Esophagus squamous epithelium (tissue), 5 donors: ENCODE measurements around the gene KNOP1. TPM values are rescaled to one million over a fixed set of nuclear protein-coding genes. Genes with fewer than 3 reads are reported as not detected.

Experiments used
- DNase-seq: peaks from one replicate; lab custom pipeline; 2025; lab: John Stamatoyannopoulos, UW
- H3K27ac ChIP-seq, 4 donors: fragments of 200-600 bp; sonication (generic); one replicate each; pipeline ENCODE4 v1.5.1; 2016 to 2019; ENCODE audit warnings: mild to moderate bottlenecking in 1 of 4
- H3K27me3 ChIP-seq, 4 donors: fragments of 200-600 bp; sonication (generic); 1 replicate in 3 of 4; 2 replicates in 1 of 4; pipeline versions ENCODE4 v1.5.1 to v1.6.0; 2017 to 2021; ENCODE audit warnings: antibody characterized with exemption in 1 of 4
- H3K36me3 ChIP-seq, 3 donors: fragments of 200-600 bp; sonication (generic); one replicate each; pipeline ENCODE4 v1.5.1; 2016 to 2019
- H3K4me1 ChIP-seq, 3 donors: fragments of 200-600 bp; sonication (generic); one replicate each; pipeline ENCODE4 v1.5.1; 2017 to 2019
- H3K4me3 ChIP-seq, 4 donors: fragments of 200-600 bp; sonication (generic); 1 replicate in 3 of 4; 2 replicates in 1 of 4; pipeline ENCODE4 v1.5.1; 2016 to 2019; ENCODE audit warnings: mild to moderate bottlenecking in 2 of 4, moderate library complexity in 1 of 4
- H3K9me3 ChIP-seq, 3 donors: fragments of 200-600 bp; sonication (generic); one replicate each; pipeline ENCODE4 v1.5.1; 2016 to 2019
- CTCF ChIP-seq, 6 experiments: fragments of 450-650 bp in 4 of 6; fragments of 200-600 bp in 2 of 6; sonication (generic) in 2 of 6; IDR thresholded peaks; one replicate each; pipeline ENCODE4 v1.5.1; 2016 to 2019; ENCODE audit warnings: antibody characterized with exemption in 6 of 6, mild to moderate bottlenecking in 4 of 6, moderate library complexity in 4 of 6
- POLR2A ChIP-seq, 4 donors: fragments of 450-650 bp; IDR thresholded peaks; one replicate each; pipeline ENCODE4 v1.6.1; 2017; ENCODE audit warnings: antibody characterized with exemption in 4 of 4, mild to moderate bottlenecking in 4 of 4, moderate library complexity in 3 of 4
- WGBS, 2 donors: methylation state at CpG; one replicate each; pipeline ENCODE4 v1.1.5; 2018; 5-methylcytosine and 5-hydroxymethylcytosine counted together
- intact Hi-C: fragments of 100-400 bp; cut with DNase I; formaldehyde crosslinking; loops from one replicate; pipeline ENCODE4 v1.15.0; 2022
- total RNA-seq, 4 donors: library from RNA; depleted of rRNA; stranded (reverse); fragments of >200 nt; gene quantifications; one replicate each; pipeline ENCODE4 v1.1.0, GENCODE V29; 2016
- donor health status: DM: yes; HTN: yes; CAD: no.

KNOP1 gene
- total RNA-seq, 4 donors from 2014 or later = 9.0 to 14.3 (median 11.7) TPM

DNA sequence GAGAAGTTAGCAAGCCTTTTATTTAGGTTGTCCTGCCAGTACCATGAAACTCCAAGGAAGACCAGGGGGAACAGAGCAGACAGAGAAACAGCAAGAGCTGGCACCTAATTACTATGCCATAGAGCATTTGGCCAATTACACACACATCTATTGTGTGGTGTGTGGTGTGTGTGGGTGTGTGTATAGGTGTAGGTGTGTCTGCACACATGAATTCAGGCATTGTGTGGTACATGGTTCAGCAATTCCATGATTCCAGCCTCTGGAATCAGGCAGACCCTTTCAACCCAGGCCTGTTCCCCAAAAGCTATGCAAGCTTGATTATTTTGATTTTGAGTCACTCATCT, 25.8 kb upstream of the KNOP1 start:
- no peaks in the 10 kb centered on the region for H3K9me3 ChIP-seq
- TF ChIP-seq CTCF (IDR thresholded peaks at IDR 0.05) (no peak), POLR2A (IDR thresholded peaks at IDR 0.05) (no peak)
- H3K27me3 ChIP-seq = no peaks in the 10 kb centered on the region
- H3K4me1 ChIP-seq = peaks cover 0 to 7% (median 0%) of the 10 kb centered on the region in 3 donors
- H3K36me3 ChIP-seq = no peaks in the 10 kb centered on the region
- DNase-seq = no peak
- H3K4me3 ChIP-seq = no peak overlapping the region
- H3K27ac ChIP-seq = no peak overlapping the region
- intact Hi-C loops = no loop called here

DNA sequence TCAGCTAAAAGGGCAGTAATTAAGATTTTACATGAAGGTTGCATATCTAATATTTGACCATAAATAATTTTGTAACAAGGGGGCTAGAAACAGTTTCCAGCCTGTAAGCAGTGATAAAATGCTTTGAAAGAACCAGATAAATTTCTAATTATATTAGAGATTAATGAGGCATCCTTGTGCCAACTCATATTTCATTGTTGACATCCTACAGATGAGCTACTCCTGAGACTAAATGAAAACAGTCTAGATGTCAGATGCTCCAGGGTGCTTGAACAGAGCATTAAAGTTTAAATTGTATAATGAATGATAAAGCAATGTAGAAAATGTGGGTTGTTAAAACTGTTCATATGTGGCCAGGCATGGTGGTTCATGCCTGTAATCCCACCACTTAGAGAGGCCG, 23.3 kb upstream of the KNOP1 start:
- intact Hi-C loops = no loop called here
- H3K9me3 ChIP-seq = no peaks in the 10 kb centered on the region
- TF ChIP-seq CTCF (IDR thresholded peaks at IDR 0.05) (no peak), POLR2A (IDR thresholded peaks at IDR 0.05) (no peak)
- no peak overlapping the region for H3K4me3 ChIP-seq
- H3K27me3 ChIP-seq = no peaks in the 10 kb centered on the region
- DNase-seq = no peak
- peaks cover 0 to 11% (median 0%) of the 10 kb centered on the region in 3 donors for H3K36me3 ChIP-seq
- H3K4me1 ChIP-seq = no peaks in the 10 kb centered on the region
- 88 to 94% methylated on average over 1 of the region's 1 CpG for WGBS, 2 donors
- H3K27ac ChIP-seq = no peak overlapping the region

GRCh38 chr16:19737306-19738038, 19.4 kb upstream of the KNOP1 start:
- TF ChIP-seq POLR2A (IDR thresholded peaks at IDR 0.05) = no peak
- no peak for TF ChIP-seq CTCF (IDR thresholded peaks at IDR 0.05)
- no peak for DNase-seq
- Histone ChIP-seq H3K4me3 (no peak overlapping the region), H3K4me1 (peaks cover 0 to 16% (median 0%) of the 10 kb centered on the region in 3 donors), H3K27ac (no peak overlapping the region), H3K27me3 (no peaks in the 10 kb centered on the region), H3K36me3 (peaks cover 0 to 22% (median 4%) of the 10 kb centered on the region in 3 donors), H3K9me3 (no peaks in the 10 kb centered on the region)
- WGBS, 2 donors = 74 to 81% methylated on average over 12 of the region's 12 CpGs
- intact Hi-C loops = no loop called here

GRCh38 chr16:19735074-19735867, 17.2 kb upstream of the KNOP1 start:
- peaks cover 0 to 29% (median 4%) of the 10 kb centered on the region in 3 donors for H3K36me3 ChIP-seq
- no peak overlapping the region for H3K4me3 ChIP-seq
- intact Hi-C loops = no loop called here
- H3K27ac ChIP-seq = peak overlapping the region in 2 of 4 donors; percentile 17 to 52
- DNase-seq = no peak
- 60 to 69% methylated on average over 9 of the region's 9 CpGs for WGBS, 2 donors
- TF ChIP-seq CTCF (IDR thresholded peaks at IDR 0.05) = no peak
- TF ChIP-seq POLR2A (IDR thresholded peaks at IDR 0.05) = no peak
- H3K9me3 ChIP-seq = no peaks in the 10 kb centered on the region
- no peaks in the 10 kb centered on the region for H3K27me3 ChIP-seq
- H3K4me1 ChIP-seq = peaks cover 0 to 16% (median 0%) of the 10 kb centered on the region in 3 donors

- intact Hi-C loops = no loop called here
- WGBS, 2 donors = 90 to 97% methylated on average over 6 of the region's 6 CpGs
Measured at GRCh38 chr16:19733551-19733950, 15.5 kb upstream of the KNOP1 start.

More at GRCh38 chr16:19733551-19733950, 15.5 kb upstream of the KNOP1 start:
- Histone ChIP-seq H3K27ac (no peak overlapping the region), H3K27me3 (no peaks in the 10 kb centered on the region), H3K4me3 (no peak overlapping the region), H3K4me1 (peaks cover 0 to 16% (median 0%) of the 10 kb centered on the region in 3 donors), H3K9me3 (no peaks in the 10 kb centered on the region), H3K36me3 (peaks cover 0 to 29% (median 4%) of the 10 kb centered on the region in 3 donors)
- no peak for DNase-seq
- no peak for TF ChIP-seq CTCF (IDR thresholded peaks at IDR 0.05)
- no peak for TF ChIP-seq POLR2A (IDR thresholded peaks at IDR 0.05)
